Suprapubic skin (tissue), 3 donors: ENCODE measurements around the gene DMXL2.

ENCODE experiments used
- CTCF ChIP-seq, 2 donors: fragments of 200-600 bp in 1 of 2; fragments of 450-650 bp in 1 of 2; sonication (generic) in 1 of 2; IDR thresholded peaks; one replicate each; pipeline ENCODE4 v1.5.1; 2016 to 2019; ENCODE audit warnings: antibody characterized with exemption in 2 of 2, mild to moderate bottlenecking in 1 of 2, moderate library complexity in 1 of 2
- POLR2A ChIP-seq, 2 donors: fragments of 450-650 bp; IDR thresholded peaks; one replicate each; pipeline ENCODE4 v1.6.1; 2017; ENCODE audit warnings: antibody characterized with exemption in 2 of 2, mild to moderate bottlenecking in 2 of 2, moderate library complexity in 2 of 2

- TF ChIP-seq POLR2A (IDR thresholded peaks at IDR 0.05) (no peak), CTCF (IDR thresholded peaks at IDR 0.05) (no peak)
Measured at GRCh38 chr15:51475736-51476135, 146.8 kb downstream of the DMXL2 start.
